ENCODE measurements around the gene AGAP5. TPM values are rescaled to one million over a fixed set of nuclear protein-coding genes. Genes with fewer than 3 reads are reported as not detected.
A peak's percentile ranks its signal among the peaks of the same experiment; 100 is the strongest.
"Not testable (repeated sequence)": the region's sequence is repeated elsewhere in the genome, so short reads cannot be mapped to it uniquely, and the experiment has no call there.

Gene AGAP5
- total RNA-seq, 1 experiment from 2014 or later, result 14.3 TPM

DNA sequence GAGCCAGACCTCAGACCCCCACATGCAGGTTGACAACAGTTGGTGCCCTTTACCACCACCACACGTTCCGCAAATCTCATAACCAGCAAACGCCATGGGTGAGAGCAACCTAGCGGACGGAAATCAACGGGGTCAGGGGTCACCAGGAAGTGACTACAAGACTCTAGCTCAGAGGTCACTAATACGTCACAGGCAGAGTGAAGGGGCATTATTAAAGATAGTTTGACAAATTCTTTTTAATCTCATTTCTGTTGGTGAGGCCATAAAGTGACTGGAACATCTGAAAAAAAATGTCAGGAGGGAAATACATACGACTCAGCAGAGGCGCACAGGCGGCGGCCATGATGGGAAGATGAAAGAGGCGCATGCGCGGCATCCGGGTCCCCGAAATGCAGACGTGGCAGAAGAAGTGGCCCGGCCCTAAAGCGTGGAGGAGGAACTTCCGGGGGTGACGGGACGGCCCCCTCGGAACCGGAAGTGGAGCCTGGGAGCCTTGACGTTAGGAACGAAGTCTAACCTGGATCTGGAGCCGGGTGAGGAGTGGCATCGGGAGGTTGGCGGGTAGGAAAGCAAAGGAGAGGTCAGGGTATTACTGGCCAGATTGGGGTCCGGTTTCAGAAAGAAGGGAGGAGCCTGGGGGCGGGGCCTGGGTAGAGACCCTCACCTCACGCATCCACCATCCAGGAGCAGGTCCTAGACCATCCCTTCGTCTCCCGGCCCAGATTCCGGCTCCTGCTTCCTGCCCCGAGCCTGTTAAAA lies 46.2 kb upstream of the AGAP5 start, which contains the start of gene SEC24C:
Gene SEC24C (plus strand): TSS at position 468 of the 759 bp plus-strand sequence. CDS start 2,461 bp downstream, outside the sequence.
- Histone ChIP-seq H3K36me3 (ENCODE audit: control insufficient read depth, insufficient read depth, low read length) (no peaks in the 10 kb centered on the region), H3K27me3 (replicated peaks; ENCODE audit: control insufficient read depth, insufficient read depth, low read length) (no peaks in the 10 kb centered on the region), H3K4me1 (peaks cover 6% of the 10 kb centered on the region; the same call in 1 of the 2 replicates), H3K4me3 (ENCODE audit: low read depth, low read length) (peak within 1 kb of the TSS; percentile 59), H3K9me3 (no peaks in the 10 kb centered on the region)
- ChIA-PET POLR2A (interaction anchor here (0.5 to 2.3 kb wide), 8 partner anchors 14 to 809 kb away, joined by 3 to 11 read pairs (median 4); partner anchors contain the start of genes CHCHD1 and PPP3CB), CTCF (no interaction called here)
- H3K4me3 Mint-ChIP-seq (ENCODE audit: unreplicated experiment), result peak within 1 kb of the TSS; percentile 97
- intact Hi-C loops (cut with micrococcal nuclease; ENCODE audit: unreplicated experiment), result loop anchor here (1.0 to 5.0 kb wide), 3 partner anchors 14 to 43 kb away; partner anchors contain the start of gene ZSWIM8
- peak within 1 kb of the TSS; percentile 99 for H3K27ac Mint-ChIP-seq (ENCODE audit: unreplicated experiment)
- H3K9me3 Mint-ChIP-seq (ENCODE audit: unreplicated experiment), result no peaks in the 10 kb centered on the region
- DNase-seq, result peak; percentile 97
- peaks cover 6% of the 10 kb centered on the region for H3K4me1 Mint-ChIP-seq (ENCODE audit: low read depth, unreplicated experiment)
- H3K27me3 Mint-ChIP-seq (ENCODE audit: insufficient read depth, unreplicated experiment), result no peaks in the 10 kb centered on the region
- TF ChIP-seq, protein P1, sequence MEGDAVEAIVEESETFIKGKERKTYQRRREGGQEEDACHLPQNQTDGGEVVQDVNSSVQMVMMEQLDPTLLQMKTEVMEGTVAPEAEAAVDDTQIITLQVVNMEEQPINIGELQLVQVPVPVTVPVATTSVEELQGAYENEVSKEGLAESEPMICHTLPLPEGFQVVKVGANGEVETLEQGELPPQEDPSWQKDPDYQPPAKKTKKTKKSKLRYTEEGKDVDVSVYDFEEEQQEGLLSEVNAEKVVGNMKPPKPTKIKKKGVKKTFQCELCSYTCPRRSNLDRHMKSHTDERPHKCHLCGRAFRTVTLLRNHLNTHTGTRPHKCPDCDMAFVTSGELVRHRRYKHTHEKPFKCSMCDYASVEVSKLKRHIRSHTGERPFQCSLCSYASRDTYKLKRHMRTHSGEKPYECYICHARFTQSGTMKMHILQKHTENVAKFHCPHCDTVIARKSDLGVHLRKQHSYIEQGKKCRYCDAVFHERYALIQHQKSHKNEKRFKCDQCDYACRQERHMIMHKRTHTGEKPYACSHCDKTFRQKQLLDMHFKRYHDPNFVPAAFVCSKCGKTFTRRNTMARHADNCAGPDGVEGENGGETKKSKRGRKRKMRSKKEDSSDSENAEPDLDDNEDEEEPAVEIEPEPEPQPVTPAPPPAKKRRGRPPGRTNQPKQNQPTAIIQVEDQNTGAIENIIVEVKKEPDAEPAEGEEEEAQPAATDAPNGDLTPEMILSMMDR (IDR thresholded peaks at IDR 0.05; ENCODE audit: insufficient read depth in 1 of 2, low read depth in 1 of 2, low read length in 1 of 2, severe bottlenecking in 1 of 2, unreplicated experiment in 1 of 2), result no peak
- H3K36me3 Mint-ChIP-seq (ENCODE audit: insufficient read depth, unreplicated experiment), result peaks cover 52% of the 10 kb centered on the region
- BruUV-seq (replicated peaks), result no TSS peak

- peaks cover 6% of the 10 kb centered on the region; the same call in 1 of the 2 replicates for H3K4me1 ChIP-seq
- peak overlapping the region; percentile 59 for H3K4me3 ChIP-seq (ENCODE audit: low read depth, low read length)
- no peak for DNase-seq
- CTCF ChIA-PET, result no interaction called here
- TF ChIP-seq, protein P1 (IDR thresholded peaks at IDR 0.05; ENCODE audit: insufficient read depth in 1 of 2, low read depth in 1 of 2, low read length in 1 of 2, severe bottlenecking in 1 of 2, unreplicated experiment in 1 of 2), result no peak
- intact Hi-C loops (cut with micrococcal nuclease; ENCODE audit: unreplicated experiment), result loop anchor here (5.0 kb wide), 1 partner anchor 44 kb away; the partner anchor contains the start of gene ZSWIM8
- Mint-ChIP-seq H3K27ac (ENCODE audit: unreplicated experiment) (peak overlapping the region; percentile 99), H3K36me3 (ENCODE audit: insufficient read depth, unreplicated experiment) (peaks cover 47% of the 10 kb centered on the region), H3K4me1 (ENCODE audit: low read depth, unreplicated experiment) (peaks cover 6% of the 10 kb centered on the region), H3K27me3 (ENCODE audit: insufficient read depth, unreplicated experiment) (no peaks in the 10 kb centered on the region), H3K9me3 (ENCODE audit: unreplicated experiment) (no peaks in the 10 kb centered on the region), H3K4me3 (ENCODE audit: unreplicated experiment) (peak overlapping the region; percentile 97)
- no peaks in the 10 kb centered on the region for H3K9me3 ChIP-seq
- POLR2A ChIA-PET, result interaction anchor here (0.6 to 2.3 kb wide), 7 partner anchors 13 to 248 kb away, joined by 3 to 11 read pairs (median 4); partner anchors contain the start of genes CHCHD1 and PPP3CB
- no peaks in the 10 kb centered on the region for H3K36me3 ChIP-seq (ENCODE audit: control insufficient read depth, insufficient read depth, low read length)
- no peaks in the 10 kb centered on the region for H3K27me3 ChIP-seq (replicated peaks; ENCODE audit: control insufficient read depth, insufficient read depth, low read length)
- BruUV-seq (replicated peaks), result TSS peak; percentile 97
These were observed 45.5 kb upstream of the AGAP5 start for GRCh38 chr10:73743327-73743904.

DNA sequence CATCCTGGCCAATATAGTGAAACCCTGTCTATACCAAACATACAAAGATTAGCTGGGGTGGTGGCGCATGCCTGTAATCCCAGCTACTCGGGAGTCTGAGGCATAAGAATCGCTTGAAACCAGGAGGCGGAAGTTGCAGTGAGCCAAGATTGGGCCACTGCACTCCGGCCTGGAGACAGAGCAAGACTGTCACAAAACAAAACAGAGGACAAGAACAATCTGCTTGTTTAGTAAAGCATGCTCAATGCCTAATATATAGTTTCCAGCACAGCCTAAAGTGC lies 44.5 kb upstream of the AGAP5 start:
- H3K4me3 ChIP-seq (ENCODE audit: low read depth, low read length), result no peak overlapping the region
- H3K36me3 ChIP-seq (ENCODE audit: control insufficient read depth, insufficient read depth, low read length), result no peaks in the 10 kb centered on the region
- intact Hi-C loops (cut with micrococcal nuclease; ENCODE audit: unreplicated experiment), result loop anchor here (5.0 kb wide), 1 partner anchor 45 kb away; the partner anchor contains the start of gene ZSWIM8
- DNase-seq, result no peak
- Mint-ChIP-seq H3K4me3 (ENCODE audit: unreplicated experiment) (no peak overlapping the region), H3K9me3 (ENCODE audit: unreplicated experiment) (no peaks in the 10 kb centered on the region), H3K36me3 (ENCODE audit: insufficient read depth, unreplicated experiment) (peaks cover 42% of the 10 kb centered on the region), H3K27me3 (ENCODE audit: insufficient read depth, unreplicated experiment) (no peaks in the 10 kb centered on the region), H3K4me1 (ENCODE audit: low read depth, unreplicated experiment) (peaks cover 6% of the 10 kb centered on the region), H3K27ac (ENCODE audit: unreplicated experiment) (peak overlapping the region; percentile 99)
- no TSS peak for BruUV-seq (replicated peaks)
- POLR2A ChIA-PET, result interaction anchor here (2.0 kb wide), 1 partner anchor 12 kb away, joined by 11 read pairs; no protein-coding TSS in a partner anchor
- TF ChIP-seq, protein P1 (IDR thresholded peaks at IDR 0.05; ENCODE audit: insufficient read depth in 1 of 2, low read depth in 1 of 2, low read length in 1 of 2, severe bottlenecking in 1 of 2, unreplicated experiment in 1 of 2), result no peak
- H3K9me3 ChIP-seq, result no peaks in the 10 kb centered on the region
- peaks cover 6% of the 10 kb centered on the region; the same call in 1 of the 2 replicates for H3K4me1 ChIP-seq
- H3K27me3 ChIP-seq (replicated peaks; ENCODE audit: control insufficient read depth, insufficient read depth, low read length), result no peaks in the 10 kb centered on the region
- CTCF ChIA-PET, result no interaction called here

GRCh38 chr10:73740501-73741254 lies 42.8 kb upstream of the AGAP5 start:
- H3K4me3 ChIP-seq (ENCODE audit: low read depth, low read length); CTCF ChIA-PET; H3K27ac Mint-ChIP-seq (ENCODE audit: unreplicated experiment); H3K4me3 Mint-ChIP-seq (ENCODE audit: unreplicated experiment); H3K9me3 ChIP-seq; H3K9me3 Mint-ChIP-seq (ENCODE audit: unreplicated experiment); H3K4me1 ChIP-seq; H3K27me3 ChIP-seq (replicated peaks; ENCODE audit: control insufficient read depth, insufficient read depth, low read length); DNase-seq; BruUV-seq (replicated peaks); POLR2A ChIA-PET; H3K27me3 Mint-ChIP-seq (ENCODE audit: insufficient read depth, unreplicated experiment); H3K36me3 ChIP-seq (ENCODE audit: control insufficient read depth, insufficient read depth, low read length); H3K4me1 Mint-ChIP-seq (ENCODE audit: low read depth, unreplicated experiment): not testable (repeated sequence)
- peaks cover 36% of the 10 kb centered on the region for H3K36me3 Mint-ChIP-seq (ENCODE audit: insufficient read depth, unreplicated experiment)
- intact Hi-C loops (cut with micrococcal nuclease; ENCODE audit: unreplicated experiment), result loop anchor here (5.0 kb wide), 1 partner anchor 47 kb away; the partner anchor contains the start of gene ZSWIM8

Data from Caco-2 (cell line).